Caco-2 (cell line): ENCODE data around the gene SLC22A12. TPM values are rescaled to one million over a fixed set of nuclear protein-coding genes. Genes with fewer than 3 reads are reported as not detected.
"Not testable (repeated sequence)": the region's sequence is repeated elsewhere in the genome, so short reads cannot be mapped to it uniquely, and the experiment has no call there.

ENCODE experiments used
- BruUV-seq: library from RNA; stranded (reverse); fragments of 400-500 nt; replicated peaks from 2 replicates; lab custom pipeline; 2021; lab: Mats Ljungman, UMichigan
- CTCF ChIA-PET: fragments of 300-600 bp; sonication (Branson Sonifier 250); formaldehyde crosslinking; loops from one replicate; lab custom pipeline; 2022; ENCODE audit warnings: antibody characterized with exemption; lab: Charles Lee
- POLR2A ChIA-PET: fragments of 300-600 bp; sonication (Branson Sonifier 250); formaldehyde crosslinking; loops from one replicate; lab custom pipeline; 2022; ENCODE audit warnings: antibody characterized with exemption; lab: Charles Lee
- DNase-seq, 2 experiments: peaks; one replicate each; pipeline versions ENCODE4 v3.0.0 to v3.0.0-alpha.2; 2020 to 2022
- H3K27me3 ChIP-seq: replicated peaks from 2 replicates; pipeline ENCODE4 v1.6.0; 2011; ENCODE audit warnings: low read length; ENCODE audit not compliant: control insufficient read depth, insufficient read depth
- H3K36me3 ChIP-seq: 2 replicates; pipeline ENCODE4 v1.5.1; 2011; ENCODE audit warnings: low read length; ENCODE audit not compliant: control insufficient read depth, insufficient read depth
- H3K4me1 ChIP-seq: fragments of 250-450 bp; sonication (Bioruptor Pico); 2 replicates; pipeline ENCODE4 v1.5.1; 2020; ENCODE audit warnings: mild to moderate bottlenecking
- H3K4me3 ChIP-seq: 2 replicates; pipeline ENCODE4 v1.5.1; 2011; ENCODE audit warnings: low read depth, mild to moderate bottlenecking, control low read depth, low read length
- H3K9me3 ChIP-seq: fragments of 250-450 bp; sonication (Bioruptor Pico); 2 replicates; pipeline ENCODE4 v1.5.1; 2020; ENCODE audit warnings: mild to moderate bottlenecking, moderate library complexity
- H3K27ac Mint-ChIP-seq: one replicate; pipeline ENCODE4 v1.8.0; 2022; ENCODE audit warnings: mixed read lengths; ENCODE audit not compliant: unreplicated experiment
- H3K27me3 Mint-ChIP-seq: one replicate; pipeline ENCODE4 v1.8.0; 2022; ENCODE audit warnings: mixed read lengths; ENCODE audit not compliant: insufficient read depth, unreplicated experiment
- H3K36me3 Mint-ChIP-seq: one replicate; pipeline ENCODE4 v1.8.0; 2022; ENCODE audit warnings: mild to moderate bottlenecking, mixed read lengths; ENCODE audit not compliant: insufficient read depth, unreplicated experiment
- H3K4me1 Mint-ChIP-seq: one replicate; pipeline ENCODE4 v1.8.0; 2022; ENCODE audit warnings: low read depth, mixed read lengths; ENCODE audit not compliant: unreplicated experiment
- H3K4me3 Mint-ChIP-seq: one replicate; pipeline ENCODE4 v1.8.0; 2022; ENCODE audit warnings: mild to moderate bottlenecking, moderate library complexity, mixed read lengths; ENCODE audit not compliant: unreplicated experiment
- H3K9me3 Mint-ChIP-seq: one replicate; pipeline ENCODE4 v1.8.0; 2022; ENCODE audit warnings: mixed read lengths; ENCODE audit not compliant: unreplicated experiment
- CTCF ChIP-seq, 2 experiments: fragments of 200-600 bp in 1 of 2; IDR thresholded peaks; 1 replicate in 1 of 2; 2 replicates in 1 of 2; pipeline versions ENCODE4 v1.5.1 to v1.8.0; 2011 to 2022; ENCODE audit warnings: antibody characterized with exemption in 1 of 2, control low read depth in 1 of 2, inconsistent platforms in 1 of 2, low read depth in 1 of 2, low read length in 1 of 2, mild to moderate bottlenecking in 1 of 2, moderate library complexity in 1 of 2; ENCODE audit not compliant: insufficient read depth in 1 of 2, severe bottlenecking in 1 of 2, unreplicated experiment in 1 of 2
- intact Hi-C: fragments of 100-400 bp; cut with micrococcal nuclease; formaldehyde crosslinking; loops from one replicate; pipeline ENCODE4 v1.10.0; 2022; ENCODE audit not compliant: unreplicated experiment
- total RNA-seq: library from RNA; stranded (reverse); gene quantifications from 2 replicates; pipeline ENCODE4 v1.2.3, GENCODE V29; 2022

The SLC22A12 gene
- total RNA-seq, 1 experiment from 2014 or later = not detected

GRCh38 chr11:64560941-64561340, 30.1 kb upstream of the SLC22A12 start:
- no peaks in the 10 kb centered on the region for H3K9me3 Mint-ChIP-seq
- TF ChIP-seq CTCF (IDR thresholded peaks at IDR 0.05; ENCODE audit: insufficient read depth in 1 of 2, low read depth in 1 of 2, low read length in 1 of 2, severe bottlenecking in 1 of 2, unreplicated experiment in 1 of 2) = no peak
- H3K36me3 Mint-ChIP-seq = peaks cover 29% of the 10 kb centered on the region
- H3K4me1 ChIP-seq = peaks cover 42% of the 10 kb centered on the region
- H3K27me3 ChIP-seq = no peaks in the 10 kb centered on the region
- intact Hi-C loops = no loop called here
- H3K4me1 Mint-ChIP-seq = peaks cover 27% of the 10 kb centered on the region
- no peaks in the 10 kb centered on the region for H3K36me3 ChIP-seq
- no peaks in the 10 kb centered on the region for H3K9me3 ChIP-seq
- no peaks in the 10 kb centered on the region for H3K27me3 Mint-ChIP-seq
- no TSS peak for BruUV-seq
- peak overlapping the region; percentile 76 for H3K27ac Mint-ChIP-seq
- ChIA-PET POLR2A (no interaction called here), CTCF (no interaction called here)
- DNase-seq = no peak
- no peak overlapping the region for H3K4me3 Mint-ChIP-seq
- H3K4me3 ChIP-seq = no peak overlapping the region

GRCh38 chr11:64561429-64561828, 29.6 kb upstream of the SLC22A12 start:
- H3K9me3 ChIP-seq, H3K27me3 Mint-ChIP-seq, BruUV-seq, intact Hi-C loops, DNase-seq, H3K4me3 Mint-ChIP-seq, H3K27me3 ChIP-seq, POLR2A ChIA-PET, H3K36me3 ChIP-seq, CTCF ChIA-PET, H3K4me3 ChIP-seq, H3K9me3 Mint-ChIP-seq, H3K27ac Mint-ChIP-seq: not testable (repeated sequence)
- peaks cover 38% of the 10 kb centered on the region for H3K4me1 ChIP-seq
- H3K4me1 Mint-ChIP-seq = peaks cover 24% of the 10 kb centered on the region
- peaks cover 31% of the 10 kb centered on the region for H3K36me3 Mint-ChIP-seq

GRCh38 chr11:64561984-64562722, 28.9 kb upstream of the SLC22A12 start:
- Mint-ChIP-seq H3K36me3 (peaks cover 36% of the 10 kb centered on the region), H3K4me3 (no peak overlapping the region), H3K4me1 (peaks cover 25% of the 10 kb centered on the region), H3K27me3 (no peaks in the 10 kb centered on the region), H3K9me3 (no peaks in the 10 kb centered on the region), H3K27ac (no peak overlapping the region)
- BruUV-seq = no TSS peak
- no peak overlapping the region for H3K4me3 ChIP-seq
- CTCF ChIA-PET = no interaction called here
- TF ChIP-seq CTCF (IDR thresholded peaks at IDR 0.05; ENCODE audit: insufficient read depth in 1 of 2, low read depth in 1 of 2, low read length in 1 of 2, severe bottlenecking in 1 of 2, unreplicated experiment in 1 of 2) = no peak
- H3K27me3 ChIP-seq = no peaks in the 10 kb centered on the region
- H3K4me1 ChIP-seq = peaks cover 36% of the 10 kb centered on the region
- POLR2A ChIA-PET = interaction anchor here (0.6 kb wide), 1 partner anchor 23 kb away, joined by 4 read pairs; no protein-coding TSS in a partner anchor
- no peaks in the 10 kb centered on the region for H3K9me3 ChIP-seq
- DNase-seq = no peak
- intact Hi-C loops = no loop called here
- no peaks in the 10 kb centered on the region for H3K36me3 ChIP-seq
